Hepatocyte (in vitro differentiated cells): ENCODE results near the gene TMEM170B.

Experiments used
- CTCF ChIP-seq: fragments of 200-600 bp; sonication (generic); IDR thresholded peaks from 2 replicates; pipeline ENCODE4 v1.5.1; 2016; ENCODE audit warnings: antibody characterized with exemption, mild to moderate bottlenecking; ENCODE audit not compliant: poor library complexity
- EZH2phosphoT487 ChIP-seq: fragments of 200-600 bp; sonication (generic); IDR thresholded peaks from one replicate; pipeline ENCODE4 v1.6.1; 2018; ENCODE audit warnings: antibody characterized with exemption, mild to moderate bottlenecking, low read depth, moderate library complexity; ENCODE audit not compliant: unreplicated experiment, severe bottlenecking

GRCh38 chr6:11526156-11526505 lies 11.4 kb upstream of the TMEM170B start:
- TF ChIP-seq CTCF (no peak), EZH2phosphoT487 (no peak)
